Mesenchymal stem cell (in vitro differentiated cells and primary cell): ENCODE data around the gene FMN1.
A peak's percentile ranks its signal among the peaks of the same experiment; 100 is the strongest.

Source experiments
- DNase-seq: peaks from one replicate; pipeline ENCODE4 v3.0.0-alpha.2; 2013
- H2AFZ ChIP-seq: one replicate; pipeline ENCODE4 v1.6.1; 2013; ENCODE audit warnings: low read depth, mild to moderate bottlenecking, control low read depth, inconsistent platforms, low read length, moderate library complexity
- H2AK5ac ChIP-seq: 2 replicates; pipeline ENCODE4 v1.6.1; 2013; ENCODE audit warnings: low read length, moderate library complexity, mild to moderate bottlenecking, inconsistent platforms; ENCODE audit not compliant: severe bottlenecking
- H2BK120ac ChIP-seq: one replicate; pipeline ENCODE4 v1.6.1; 2013; ENCODE audit warnings: low read depth, mild to moderate bottlenecking, inconsistent platforms, low read length, moderate library complexity
- H2BK12ac ChIP-seq, 2 experiments: one replicate each; pipeline ENCODE4 v1.6.1; 2013; ENCODE audit warnings: inconsistent platforms in 2 of 2, low read length in 2 of 2, mild to moderate bottlenecking in 2 of 2, moderate library complexity in 2 of 2, control low read depth in 1 of 2
- H2BK15ac ChIP-seq: one replicate; pipeline ENCODE4 v1.6.1; 2013; ENCODE audit warnings: mild to moderate bottlenecking, low read depth, inconsistent platforms; ENCODE audit not compliant: poor library complexity, severe bottlenecking
- H2BK5ac ChIP-seq: 2 replicates; pipeline ENCODE4 v1.6.1; 2013; ENCODE audit warnings: low read depth, mild to moderate bottlenecking, low read length, control low read depth, inconsistent platforms; ENCODE audit not compliant: poor library complexity, severe bottlenecking
- H3K14ac ChIP-seq, 2 experiments: one replicate each; pipeline ENCODE4 v1.6.1; 2013; ENCODE audit warnings: inconsistent platforms in 2 of 2, low read length in 2 of 2, control low read depth in 1 of 2, mild to moderate bottlenecking in 1 of 2, moderate library complexity in 1 of 2
- H3K18ac ChIP-seq, 2 experiments: one replicate each; pipeline ENCODE4 v1.6.1; 2013; ENCODE audit warnings: inconsistent platforms in 2 of 2, low read length in 2 of 2, control low read depth in 1 of 2, low read depth in 1 of 2, mild to moderate bottlenecking in 1 of 2
- H3K23ac ChIP-seq, 2 experiments: one replicate each; pipeline ENCODE4 v1.6.1; 2013; ENCODE audit warnings: inconsistent platforms in 2 of 2, low read length in 2 of 2, mild to moderate bottlenecking in 2 of 2, moderate library complexity in 2 of 2, control low read depth in 1 of 2
- H3K27ac ChIP-seq: 2 replicates; pipeline ENCODE4 v1.5.1; 2013; ENCODE audit warnings: mild to moderate bottlenecking, moderate library complexity, low read length, control low read depth, inconsistent platforms; ENCODE audit not compliant: poor library complexity, severe bottlenecking
- H3K27me3 ChIP-seq, 2 experiments: 2 replicates each; pipeline versions ENCODE4 v1.6.1 to v1.7.0; 2013; ENCODE audit warnings: low read length in 2 of 2, mild to moderate bottlenecking in 2 of 2, moderate library complexity in 2 of 2, control low read depth in 1 of 2, inconsistent platforms in 1 of 2; ENCODE audit not compliant: control insufficient read depth in 1 of 2, insufficient read depth in 1 of 2
- H3K36me3 ChIP-seq, 2 experiments: 2 replicates each; pipeline versions ENCODE4 v1.6.1 to v1.7.0; 2013; ENCODE audit warnings: low read length in 2 of 2, control low read depth in 1 of 2, inconsistent platforms in 1 of 2, low read depth in 1 of 2, mild to moderate bottlenecking in 1 of 2; ENCODE audit not compliant: insufficient read depth in 2 of 2, control insufficient read depth in 1 of 2
- H3K4ac ChIP-seq, 2 experiments: one replicate each; pipeline ENCODE4 v1.6.1; 2013; ENCODE audit warnings: inconsistent platforms in 2 of 2, low read length in 2 of 2, mild to moderate bottlenecking in 2 of 2, moderate library complexity in 2 of 2, control low read depth in 1 of 2, low read depth in 1 of 2
- H3K4me1 ChIP-seq: 2 replicates; pipeline ENCODE4 v1.6.1; 2013; ENCODE audit warnings: low read depth, low read length, control low read depth; ENCODE audit not compliant: control insufficient read depth, insufficient read depth
- H3K4me2 ChIP-seq: 2 replicates; pipeline ENCODE4 v1.6.1; 2013; ENCODE audit warnings: low read length, mild to moderate bottlenecking, inconsistent platforms; ENCODE audit not compliant: poor library complexity, severe bottlenecking
- H3K4me3 ChIP-seq, 2 experiments: 2 replicates each; pipeline versions ENCODE4 v1.5.1 to v1.7.0; 2013; ENCODE audit warnings: low read length in 2 of 2, mild to moderate bottlenecking in 2 of 2, control low read depth in 1 of 2, low read depth in 1 of 2; ENCODE audit not compliant: insufficient read depth in 1 of 2
- H3K79me1 ChIP-seq: replicated peaks from 2 replicates; pipeline ENCODE4 v1.6.1; 2013; ENCODE audit warnings: mild to moderate bottlenecking, control low read depth, low read length, inconsistent platforms; ENCODE audit not compliant: poor library complexity, severe bottlenecking
- H3K9ac ChIP-seq: 2 replicates; pipeline ENCODE4 v1.7.0; 2013; ENCODE audit warnings: mild to moderate bottlenecking, low read length, moderate library complexity
- H3K9me3 ChIP-seq: 2 replicates; pipeline ENCODE4 v1.7.0; 2013; ENCODE audit warnings: mild to moderate bottlenecking, low read length; ENCODE audit not compliant: control insufficient read depth
- H4K8ac ChIP-seq: one replicate; pipeline ENCODE4 v1.6.1; 2013; ENCODE audit warnings: inconsistent platforms, mild to moderate bottlenecking, low read length, moderate library complexity
- H4K91ac ChIP-seq: one replicate; pipeline ENCODE4 v1.6.1; 2013; ENCODE audit warnings: mild to moderate bottlenecking, low read length, inconsistent platforms
- WGBS: methylation state at CpG from one replicate; pipeline ENCODE4 v1.1.7; 2013; ENCODE audit warnings: mixed read lengths; 5-methylcytosine and 5-hydroxymethylcytosine counted together

The FMN1 gene

DNA sequence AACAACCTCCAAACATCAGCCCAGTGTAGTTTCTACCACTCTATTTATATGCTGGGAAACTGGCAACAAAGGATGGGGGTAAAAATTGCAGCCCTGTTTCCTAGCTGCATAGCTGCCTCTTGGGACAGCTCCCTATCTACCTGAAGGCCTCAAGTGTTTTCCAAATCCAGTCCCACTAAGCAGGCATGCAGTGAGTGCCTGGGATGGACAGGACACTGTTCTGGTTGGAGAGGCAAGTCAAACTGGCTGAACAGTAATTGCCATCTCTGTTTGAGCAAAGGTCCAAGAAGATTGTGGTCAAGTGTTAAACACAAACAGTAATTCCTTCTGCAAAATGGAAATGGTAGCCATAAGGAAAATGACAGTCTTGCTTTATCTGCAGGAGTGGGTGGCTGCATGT lies 125.4 kb downstream of the FMN1 start:
- H2BK15ac ChIP-seq = no peak overlapping the region
- H4K91ac ChIP-seq = no peak overlapping the region
- H3K27me3 ChIP-seq = no peaks in the 10 kb centered on the region
- H3K14ac ChIP-seq = no peak overlapping the region
- no peak overlapping the region for H2BK12ac ChIP-seq
- H3K18ac ChIP-seq = no peak overlapping the region
- H3K4me1 ChIP-seq = peaks cover 21% of the 10 kb centered on the region
- H3K9ac ChIP-seq = no peak overlapping the region
- no peak overlapping the region for H3K4me3 ChIP-seq
- H2AK5ac ChIP-seq = peak overlapping the region; percentile 8
- no peak overlapping the region for H2BK5ac ChIP-seq
- H3K79me1 ChIP-seq = no peaks in the 10 kb centered on the region
- DNase-seq = no peak
- no peak overlapping the region for H3K23ac ChIP-seq
- no peak overlapping the region for H4K8ac ChIP-seq
- H3K9me3 ChIP-seq = no peaks in the 10 kb centered on the region
- H2BK120ac ChIP-seq = no peak overlapping the region
- H3K36me3 ChIP-seq = no peaks in the 10 kb centered on the region
- no peak overlapping the region for H3K4ac ChIP-seq
- H2AFZ ChIP-seq = no peak overlapping the region
- peak overlapping the region; percentile 91 for H3K27ac ChIP-seq
- no peak overlapping the region for H3K4me2 ChIP-seq

DNA sequence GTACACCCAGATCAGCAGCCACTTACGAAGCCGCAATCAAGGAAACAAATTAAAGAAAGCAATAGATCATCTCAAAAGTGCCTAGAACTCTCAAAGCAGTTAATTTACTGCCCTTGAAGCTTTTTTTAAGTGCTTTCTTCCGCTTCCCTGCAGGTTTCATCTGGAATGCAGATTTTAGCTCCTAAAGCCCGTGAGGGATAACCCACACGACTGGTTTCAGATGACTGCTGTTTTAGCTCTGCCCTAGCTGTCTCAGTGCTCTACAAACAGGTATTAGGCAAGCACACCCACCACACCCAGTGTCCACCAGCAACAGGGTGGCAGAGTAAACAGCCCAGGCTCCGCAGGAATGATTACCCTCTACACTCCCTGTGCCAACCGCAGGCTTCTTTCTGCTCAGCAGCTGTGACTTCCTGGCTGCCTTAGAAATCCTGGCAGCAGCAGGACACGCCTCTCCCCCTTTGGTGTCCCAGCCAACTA lies 126.0 kb downstream of the FMN1 start:
- 22% methylated on average over 8 of the region's 8 CpGs for WGBS

DNA sequence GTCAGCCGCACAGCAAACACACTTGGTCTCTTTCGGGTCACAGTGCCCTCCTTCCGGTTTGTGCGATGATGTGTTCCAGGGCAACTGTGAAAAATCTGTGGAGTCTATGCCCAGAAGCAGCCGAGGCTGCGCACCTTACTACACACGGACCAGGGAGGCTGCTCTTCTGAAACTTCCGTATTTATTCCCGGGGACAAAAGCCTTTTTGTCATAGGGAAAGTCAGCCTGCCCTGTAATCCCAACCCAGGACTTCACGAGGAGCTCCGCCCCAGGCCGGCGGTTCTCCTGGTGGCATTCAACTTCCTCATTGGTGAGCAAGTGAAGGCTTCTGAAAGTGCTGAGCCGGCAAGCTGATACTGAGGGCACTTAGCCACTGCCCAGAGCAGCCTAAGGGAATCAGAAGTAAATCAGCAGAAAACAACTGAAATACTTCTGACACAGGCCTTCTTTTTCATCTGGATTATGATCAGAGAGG lies 126.5 kb downstream of the FMN1 start:
- no peak overlapping the region for H4K91ac ChIP-seq
- no peaks in the 10 kb centered on the region for H3K9me3 ChIP-seq
- peak overlapping the region; percentile 12 to 14 for H3K18ac ChIP-seq
- peak overlapping the region in 1 of 2 experiments; percentile 14 for H3K14ac ChIP-seq
- H3K27me3 ChIP-seq = no peaks in the 10 kb centered on the region
- peak overlapping the region; percentile 56 for H4K8ac ChIP-seq
- H2AFZ ChIP-seq = peak overlapping the region; percentile 29
- H3K4me2 ChIP-seq = peak overlapping the region; percentile 20
- DNase-seq = peak; percentile 37
- H3K79me1 ChIP-seq = peaks cover 2% of the 10 kb centered on the region
- no peak overlapping the region for H2BK120ac ChIP-seq
- no peak overlapping the region for H2BK12ac ChIP-seq
- no peaks in the 10 kb centered on the region for H3K36me3 ChIP-seq
- peak overlapping the region; percentile 91 for H3K27ac ChIP-seq
- no peak overlapping the region for H2BK15ac ChIP-seq
- H3K4me1 ChIP-seq = peaks cover 21% of the 10 kb centered on the region
- H3K23ac ChIP-seq = no peak overlapping the region
- 45% methylated on average over 14 of the region's 14 CpGs for WGBS
- H3K4me3 ChIP-seq = peak overlapping the region in 1 of 2 experiments; percentile 68
- H2BK5ac ChIP-seq = peak overlapping the region; percentile 89
- H2AK5ac ChIP-seq = peak overlapping the region; percentile 90
- H3K4ac ChIP-seq = no peak overlapping the region
- H3K9ac ChIP-seq = peak overlapping the region; percentile 79

More for the DNA sequence above, 126.0 kb downstream of the FMN1 start:
- no peak overlapping the region for H2BK12ac ChIP-seq
- H2AK5ac ChIP-seq = peak overlapping the region; percentile 90
- H3K9ac ChIP-seq = peak overlapping the region; percentile 79
- H3K14ac ChIP-seq = no peak overlapping the region
- H4K8ac ChIP-seq = no peak overlapping the region
- H2BK15ac ChIP-seq = no peak overlapping the region
- no peak overlapping the region for H2AFZ ChIP-seq
- no peaks in the 10 kb centered on the region for H3K9me3 ChIP-seq
- H3K27me3 ChIP-seq = no peaks in the 10 kb centered on the region
- no peak overlapping the region for H2BK120ac ChIP-seq
- no peak overlapping the region for H4K91ac ChIP-seq
- H2BK5ac ChIP-seq = peak overlapping the region; percentile 89
- no peak overlapping the region for H3K4ac ChIP-seq
- no peaks in the 10 kb centered on the region for H3K36me3 ChIP-seq
- H3K4me2 ChIP-seq = peak overlapping the region; percentile 1
- H3K4me3 ChIP-seq = peak overlapping the region in 1 of 2 experiments; percentile 68
- no peaks in the 10 kb centered on the region for H3K79me1 ChIP-seq
- no peak overlapping the region for H3K18ac ChIP-seq
- H3K4me1 ChIP-seq = peaks cover 21% of the 10 kb centered on the region
- DNase-seq = peak; percentile 17
- no peak overlapping the region for H3K23ac ChIP-seq
- peak overlapping the region; percentile 91 for H3K27ac ChIP-seq

DNA sequence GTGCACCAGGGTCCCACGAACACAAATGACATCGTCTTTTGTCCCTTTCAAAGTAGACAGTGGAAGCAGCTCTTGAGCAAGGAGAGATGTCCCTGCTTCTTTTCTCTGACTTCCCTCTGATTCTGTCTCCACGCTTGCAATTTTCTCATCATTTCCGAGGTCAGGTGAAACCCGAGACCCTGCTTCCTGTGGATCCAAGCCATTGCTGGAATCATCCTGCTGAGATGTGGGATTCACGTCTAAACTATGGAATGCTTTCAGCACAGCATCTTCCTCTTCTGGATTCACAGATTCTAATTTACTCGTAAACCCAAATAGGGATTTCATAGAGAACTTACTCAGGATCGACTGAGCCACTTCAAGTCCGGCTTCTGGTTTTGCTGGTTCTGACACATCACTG lies 127.1 kb downstream of the FMN1 start:
- Histone ChIP-seq H3K18ac (peak overlapping the region in 1 of 2 experiments; percentile 12), H2AK5ac (peak overlapping the region; percentile 90), H3K4me3 (peak overlapping the region in 1 of 2 experiments; percentile 68), H3K23ac (no peak overlapping the region), H3K9ac (peak overlapping the region; percentile 79), H2BK15ac (no peak overlapping the region), H3K4me1 (peaks cover 21% of the 10 kb centered on the region), H2BK120ac (no peak overlapping the region), H2BK12ac (no peak overlapping the region), H3K4ac (no peak overlapping the region), H3K9me3 (no peaks in the 10 kb centered on the region), H3K27me3 (no peaks in the 10 kb centered on the region), H3K36me3 (no peaks in the 10 kb centered on the region), H4K8ac (no peak overlapping the region), H2BK5ac (peak overlapping the region; percentile 89), H3K79me1 (peaks cover 2% of the 10 kb centered on the region), H3K27ac (peak overlapping the region; percentile 91), H3K14ac (no peak overlapping the region), H4K91ac (no peak overlapping the region), H2AFZ (no peak overlapping the region), H3K4me2 (peak overlapping the region; percentile 20)
- 68% methylated on average over 9 of the region's 9 CpGs for WGBS
- peak; percentile 16 for DNase-seq
